ENCODE measurements around the gene DUS1L. TPM values are rescaled to one million over a fixed set of nuclear protein-coding genes. Genes with fewer than 3 reads are reported as not detected.

Gene DUS1L
- total and polyA plus RNA-seq, 2 experiments from 2014 or later: 66.0 to 122 TPM

DNA sequence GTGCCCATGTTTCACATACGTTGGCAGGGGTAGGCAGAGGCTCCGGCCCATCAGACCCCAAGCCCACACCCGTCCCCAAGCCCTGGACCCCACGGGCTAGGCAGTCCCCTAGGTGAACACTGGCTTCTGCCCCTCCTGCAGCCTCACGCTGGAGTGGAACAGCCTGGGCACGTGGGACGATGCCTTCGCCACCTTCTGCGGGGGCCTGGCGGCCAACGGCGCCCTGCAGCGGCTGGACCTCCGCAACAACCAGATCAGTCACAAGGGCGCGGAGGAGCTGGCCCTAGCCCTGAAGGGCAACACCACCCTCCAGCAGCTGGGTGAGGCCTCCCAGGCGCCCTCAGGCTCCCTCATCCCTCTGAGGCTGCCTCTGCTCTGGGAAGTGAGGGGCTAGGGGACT is 40.7 kb downstream of the DUS1L start:
- peaks cover 15% of the 10 kb centered on the region for H3K79me2 ChIP-seq (replicated peaks; ENCODE audit: insufficient read depth)
- H4K20me1 ChIP-seq (replicated peaks; ENCODE audit: insufficient read depth): peaks cover 3% of the 10 kb centered on the region; the same call in 1 of the 2 replicates
- H3F3A ChIP-seq (replicated peaks; ENCODE audit: low read depth): peaks cover 16% of the 10 kb centered on the region
- no peak overlapping the region for H3K27ac Mint-ChIP-seq
- H3K9me3 Mint-ChIP-seq: no peaks in the 10 kb centered on the region; the same call in 2 of the 3 replicates
- ATAC-seq (no peak), DNase-seq (ENCODE audit: low spot score) (no peak)
- H3K4me3 Mint-ChIP-seq: no peak overlapping the region
- no peaks in the 10 kb centered on the region for H3K27me3 ChIP-seq (ENCODE audit: insufficient read depth)
- H3K4me2 ChIP-seq: no peak overlapping the region
- H3K27ac ChIP-seq (ENCODE audit: low read depth): no peak overlapping the region
- H2AFZ ChIP-seq: no peak overlapping the region
- H3K36me3 ChIP-seq (ENCODE audit: insufficient read depth): no peaks in the 10 kb centered on the region
- no peaks in the 10 kb centered on the region; the same call in 1 of the 3 replicates for H3K36me3 Mint-ChIP-seq (ENCODE audit: low read depth)
- peaks cover 5% of the 10 kb centered on the region; the same call in 1 of the 2 replicates for H3K4me1 ChIP-seq (ENCODE audit: insufficient read depth)
- H3K4me3 ChIP-seq: peak overlapping the region; percentile 89; the same call in 1 of the 2 replicates
- peaks cover 13% of the 10 kb centered on the region for H3K4me1 Mint-ChIP-seq
- H3K9me2 ChIP-seq (ENCODE audit: insufficient read depth): no peaks in the 10 kb centered on the region
- peaks cover 25% of the 10 kb centered on the region for H3K27me3 Mint-ChIP-seq (ENCODE audit: insufficient read depth, low read depth, poor library complexity)
- TF ChIP-seq NANOG (IDR thresholded peaks at IDR 0.05; ENCODE audit: borderline replicate concordance) (no peak), JUNB (IDR thresholded peaks at IDR 0.05; ENCODE audit: unreplicated experiment) (no peak), CREB1 (CRISPR knock-in tag; IDR thresholded peaks at IDR 0.05; ENCODE audit: low read depth) (no peak), EZH2 (IDR thresholded peaks at IDR 0.05; ENCODE audit: low read depth, unreplicated experiment) (no peak), EZH2phosphoT487 (IDR thresholded peaks at IDR 0.05; ENCODE audit: unreplicated experiment) (no peak), ZNF114 (CRISPR knock-in tag; IDR thresholded peaks at IDR 0.05) (no peak), POLR2AphosphoS5 (IDR thresholded peaks at IDR 0.05; ENCODE audit: low read depth) (no peak), ZNF331 (CRISPR knock-in tag; IDR thresholded peaks at IDR 0.05; ENCODE audit: low read depth) (no peak), STAT1 (IDR thresholded peaks at IDR 0.05; ENCODE audit: unreplicated experiment) (no peak)
- TF ChIP-seq, protein P1, sequence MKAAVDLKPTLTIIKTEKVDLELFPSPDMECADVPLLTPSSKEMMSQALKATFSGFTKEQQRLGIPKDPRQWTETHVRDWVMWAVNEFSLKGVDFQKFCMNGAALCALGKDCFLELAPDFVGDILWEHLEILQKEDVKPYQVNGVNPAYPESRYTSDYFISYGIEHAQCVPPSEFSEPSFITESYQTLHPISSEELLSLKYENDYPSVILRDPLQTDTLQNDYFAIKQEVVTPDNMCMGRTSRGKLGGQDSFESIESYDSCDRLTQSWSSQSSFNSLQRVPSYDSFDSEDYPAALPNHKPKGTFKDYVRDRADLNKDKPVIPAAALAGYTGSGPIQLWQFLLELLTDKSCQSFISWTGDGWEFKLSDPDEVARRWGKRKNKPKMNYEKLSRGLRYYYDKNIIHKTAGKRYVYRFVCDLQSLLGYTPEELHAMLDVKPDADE (IDR thresholded peaks at IDR 0.05): no peak
- TF ChIP-seq, protein P2, sequence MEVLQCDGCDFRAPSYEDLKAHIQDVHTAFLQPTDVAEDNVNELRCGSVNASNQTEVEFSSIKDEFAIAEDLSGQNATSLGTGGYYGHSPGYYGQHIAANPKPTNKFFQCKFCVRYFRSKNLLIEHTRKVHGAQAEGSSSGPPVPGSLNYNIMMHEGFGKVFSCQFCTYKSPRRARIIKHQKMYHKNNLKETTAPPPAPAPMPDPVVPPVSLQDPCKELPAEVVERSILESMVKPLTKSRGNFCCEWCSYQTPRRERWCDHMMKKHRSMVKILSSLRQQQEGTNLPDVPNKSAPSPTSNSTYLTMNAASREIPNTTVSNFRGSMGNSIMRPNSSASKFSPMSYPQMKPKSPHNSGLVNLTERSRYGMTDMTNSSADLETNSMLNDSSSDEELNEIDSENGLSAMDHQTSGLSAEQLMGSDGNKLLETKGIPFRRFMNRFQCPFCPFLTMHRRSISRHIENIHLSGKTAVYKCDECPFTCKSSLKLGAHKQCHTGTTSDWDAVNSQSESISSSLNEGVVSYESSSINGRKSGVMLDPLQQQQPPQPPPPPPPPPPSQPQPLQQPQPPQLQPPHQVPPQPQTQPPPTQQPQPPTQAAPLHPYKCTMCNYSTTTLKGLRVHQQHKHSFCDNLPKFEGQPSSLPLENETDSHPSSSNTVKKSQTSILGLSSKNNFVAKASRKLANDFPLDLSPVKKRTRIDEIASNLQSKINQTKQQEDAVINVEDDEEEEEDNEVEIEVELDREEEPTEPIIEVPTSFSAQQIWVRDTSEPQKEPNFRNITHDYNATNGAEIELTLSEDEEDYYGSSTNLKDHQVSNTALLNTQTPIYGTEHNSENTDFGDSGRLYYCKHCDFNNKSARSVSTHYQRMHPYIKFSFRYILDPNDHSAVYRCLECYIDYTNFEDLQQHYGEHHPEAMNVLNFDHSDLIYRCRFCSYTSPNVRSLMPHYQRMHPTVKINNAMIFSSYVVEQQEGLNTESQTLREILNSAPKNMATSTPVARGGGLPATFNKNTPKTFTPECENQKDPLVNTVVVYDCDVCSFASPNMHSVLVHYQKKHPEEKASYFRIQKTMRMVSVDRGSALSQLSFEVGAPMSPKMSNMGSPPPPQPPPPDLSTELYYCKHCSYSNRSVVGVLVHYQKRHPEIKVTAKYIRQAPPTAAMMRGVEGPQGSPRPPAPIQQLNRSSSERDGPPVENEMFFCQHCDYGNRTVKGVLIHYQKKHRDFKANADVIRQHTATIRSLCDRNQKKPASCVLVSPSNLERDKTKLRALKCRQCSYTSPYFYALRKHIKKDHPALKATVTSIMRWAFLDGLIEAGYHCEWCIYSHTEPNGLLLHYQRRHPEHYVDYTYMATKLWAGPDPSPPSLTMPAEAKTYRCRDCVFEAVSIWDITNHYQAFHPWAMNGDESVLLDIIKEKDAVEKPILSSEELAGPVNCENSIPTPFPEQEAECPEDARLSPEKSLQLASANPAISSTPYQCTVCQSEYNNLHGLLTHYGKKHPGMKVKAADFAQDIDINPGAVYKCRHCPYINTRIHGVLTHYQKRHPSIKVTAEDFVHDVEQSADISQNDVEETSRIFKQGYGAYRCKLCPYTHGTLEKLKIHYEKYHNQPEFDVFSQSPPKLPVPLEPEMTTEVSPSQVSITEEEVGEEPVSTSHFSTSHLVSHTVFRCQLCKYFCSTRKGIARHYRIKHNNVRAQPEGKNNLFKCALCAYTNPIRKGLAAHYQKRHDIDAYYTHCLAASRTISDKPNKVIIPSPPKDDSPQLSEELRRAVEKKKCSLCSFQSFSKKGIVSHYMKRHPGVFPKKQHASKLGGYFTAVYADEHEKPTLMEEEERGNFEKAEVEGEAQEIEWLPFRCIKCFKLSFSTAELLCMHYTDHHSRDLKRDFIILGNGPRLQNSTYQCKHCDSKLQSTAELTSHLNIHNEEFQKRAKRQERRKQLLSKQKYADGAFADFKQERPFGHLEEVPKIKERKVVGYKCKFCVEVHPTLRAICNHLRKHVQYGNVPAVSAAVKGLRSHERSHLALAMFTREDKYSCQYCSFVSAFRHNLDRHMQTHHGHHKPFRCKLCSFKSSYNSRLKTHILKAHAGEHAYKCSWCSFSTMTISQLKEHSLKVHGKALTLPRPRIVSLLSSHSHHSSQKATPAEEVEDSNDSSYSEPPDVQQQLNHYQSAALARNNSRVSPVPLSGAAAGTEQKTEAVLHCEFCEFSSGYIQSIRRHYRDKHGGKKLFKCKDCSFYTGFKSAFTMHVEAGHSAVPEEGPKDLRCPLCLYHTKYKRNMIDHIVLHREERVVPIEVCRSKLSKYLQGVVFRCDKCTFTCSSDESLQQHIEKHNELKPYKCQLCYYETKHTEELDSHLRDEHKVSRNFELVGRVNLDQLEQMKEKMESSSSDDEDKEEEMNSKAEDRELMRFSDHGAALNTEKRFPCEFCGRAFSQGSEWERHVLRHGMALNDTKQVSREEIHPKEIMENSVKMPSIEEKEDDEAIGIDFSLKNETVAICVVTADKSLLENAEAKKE (CRISPR knock-in tag; IDR thresholded peaks at IDR 0.05): no peak
- TF ChIP-seq, protein P3, sequence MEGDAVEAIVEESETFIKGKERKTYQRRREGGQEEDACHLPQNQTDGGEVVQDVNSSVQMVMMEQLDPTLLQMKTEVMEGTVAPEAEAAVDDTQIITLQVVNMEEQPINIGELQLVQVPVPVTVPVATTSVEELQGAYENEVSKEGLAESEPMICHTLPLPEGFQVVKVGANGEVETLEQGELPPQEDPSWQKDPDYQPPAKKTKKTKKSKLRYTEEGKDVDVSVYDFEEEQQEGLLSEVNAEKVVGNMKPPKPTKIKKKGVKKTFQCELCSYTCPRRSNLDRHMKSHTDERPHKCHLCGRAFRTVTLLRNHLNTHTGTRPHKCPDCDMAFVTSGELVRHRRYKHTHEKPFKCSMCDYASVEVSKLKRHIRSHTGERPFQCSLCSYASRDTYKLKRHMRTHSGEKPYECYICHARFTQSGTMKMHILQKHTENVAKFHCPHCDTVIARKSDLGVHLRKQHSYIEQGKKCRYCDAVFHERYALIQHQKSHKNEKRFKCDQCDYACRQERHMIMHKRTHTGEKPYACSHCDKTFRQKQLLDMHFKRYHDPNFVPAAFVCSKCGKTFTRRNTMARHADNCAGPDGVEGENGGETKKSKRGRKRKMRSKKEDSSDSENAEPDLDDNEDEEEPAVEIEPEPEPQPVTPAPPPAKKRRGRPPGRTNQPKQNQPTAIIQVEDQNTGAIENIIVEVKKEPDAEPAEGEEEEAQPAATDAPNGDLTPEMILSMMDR (conservative IDR thresholded peaks at IDR 0.05; ENCODE audit: low read depth in 2 of 2): no peak

All from GM23338 (cell line).